Measurements from ENCODE around the gene RAX2. TPM values are rescaled to one million over a fixed set of nuclear protein-coding genes. Genes with fewer than 3 reads are reported as not detected.

The RAX2 gene
- total RNA-seq, 1 donor from 2014 or later, result not detected

DNA sequence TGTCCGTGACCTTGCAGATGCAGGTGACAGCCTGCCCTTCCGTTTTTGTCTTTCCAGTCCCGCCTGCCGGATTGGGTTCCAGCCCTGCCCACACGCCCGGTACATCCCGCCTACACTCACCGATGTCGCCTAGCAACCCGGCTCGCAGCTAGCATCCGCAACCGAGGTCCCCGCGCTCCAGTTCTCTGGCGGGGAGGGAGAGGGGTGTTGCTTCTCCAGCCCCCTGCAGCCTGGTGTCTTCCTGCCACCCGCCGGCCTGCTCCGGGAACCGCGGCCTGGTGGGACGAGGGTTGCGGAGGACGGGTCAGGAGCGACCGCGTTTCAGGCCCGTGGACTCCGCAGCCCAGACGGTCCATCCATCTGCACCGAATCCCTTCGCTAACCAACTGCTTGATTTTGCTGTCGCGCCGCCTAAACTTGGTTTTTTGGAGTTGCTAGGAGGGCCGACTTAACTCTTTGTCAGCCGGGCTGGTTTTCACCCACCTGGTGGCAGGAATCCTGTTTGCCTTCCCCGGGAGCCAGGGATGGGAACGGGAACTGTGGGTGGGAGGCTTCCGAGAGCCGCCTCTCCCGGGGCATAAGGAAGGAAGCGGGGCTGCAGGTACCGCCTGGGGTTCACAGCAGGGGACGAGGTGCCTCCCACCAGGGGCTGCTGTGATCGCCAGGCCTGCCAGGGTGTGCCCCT, 29.5 kb upstream of the RAX2 start:
- peak; percentile 56 for DNase-seq

DNA sequence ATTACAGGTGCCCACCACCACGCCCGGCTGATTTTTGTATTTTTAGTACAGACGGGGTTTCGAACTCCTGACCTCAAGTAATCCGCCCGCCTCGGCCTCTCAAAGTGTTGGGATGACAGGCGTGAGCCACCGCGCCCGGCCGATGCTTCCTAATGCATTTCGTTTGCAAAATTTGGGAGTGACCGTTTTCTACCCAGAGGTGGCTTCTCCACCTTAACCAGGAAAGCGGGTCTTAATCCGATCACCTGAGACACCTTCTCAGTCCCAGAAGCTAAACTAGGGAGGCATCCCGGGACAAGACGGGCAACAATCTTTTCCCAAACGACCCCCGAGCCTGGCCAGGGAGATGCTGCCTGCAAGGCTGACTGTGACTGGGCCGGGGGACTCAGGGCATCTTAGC, 29.0 kb upstream of the RAX2 start:
- DNase-seq, result no peak

DNA sequence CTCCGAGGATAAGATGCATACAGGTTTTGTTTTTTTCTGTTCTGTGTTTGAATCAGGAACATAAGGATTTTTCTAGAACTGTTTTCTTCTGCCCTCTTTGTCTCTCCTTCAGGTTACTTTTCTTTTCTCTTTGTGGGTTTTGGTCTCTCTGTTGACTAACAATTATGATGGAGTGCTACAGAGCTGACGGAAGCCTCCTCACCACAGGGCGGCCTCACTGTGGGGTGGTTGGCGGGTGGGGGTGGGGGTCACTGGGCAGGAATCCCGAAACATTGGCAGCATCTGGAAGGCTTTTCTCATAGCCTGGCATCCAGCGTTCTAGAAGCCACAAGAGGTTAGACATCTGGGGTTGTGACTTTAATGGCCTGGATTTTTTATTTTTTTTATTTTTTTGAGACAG, 26.1 kb upstream of the RAX2 start:
- DNase-seq, result no peak

DNA sequence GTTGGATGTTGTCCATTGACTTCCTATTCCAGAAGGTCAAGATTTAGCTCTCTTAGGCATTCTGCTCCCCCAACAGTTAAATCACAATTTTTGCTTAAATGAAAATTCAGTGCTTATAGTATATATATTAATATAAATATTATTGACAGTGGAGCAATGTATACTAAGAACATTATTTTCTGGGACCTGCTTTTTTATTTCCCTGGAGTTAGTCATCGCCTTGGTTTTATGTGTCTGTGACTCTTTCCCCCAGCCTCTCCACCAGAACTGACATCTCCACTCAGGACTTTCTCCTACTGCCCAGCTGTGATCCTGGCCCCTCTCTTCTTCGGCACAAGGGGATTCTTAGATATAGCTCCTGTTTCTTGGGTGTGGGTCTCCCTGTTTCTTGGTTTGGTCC, 24.3 kb upstream of the RAX2 start:
- DNase-seq, result no peak

DNA sequence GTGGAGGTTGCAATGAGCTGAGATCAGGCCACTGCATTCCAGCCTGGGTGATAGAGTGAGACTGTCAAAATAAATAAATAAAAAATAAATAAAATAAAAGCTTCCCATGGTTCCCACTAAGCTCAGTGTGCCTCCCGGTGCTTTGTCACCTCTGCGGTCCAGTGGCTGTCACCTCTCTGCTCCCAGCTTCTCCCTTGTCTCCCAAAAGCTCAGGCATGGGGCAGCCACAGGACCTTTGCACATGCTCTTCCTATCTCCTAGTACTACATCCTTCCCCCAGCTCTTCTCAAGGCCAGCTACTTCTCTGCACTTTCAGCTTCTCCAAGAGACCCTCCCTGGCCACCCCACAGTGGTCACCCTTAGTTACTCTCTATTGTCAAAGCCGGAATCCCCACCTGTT, 21.8 kb upstream of the RAX2 start:
- DNase-seq, result no peak

DNA sequence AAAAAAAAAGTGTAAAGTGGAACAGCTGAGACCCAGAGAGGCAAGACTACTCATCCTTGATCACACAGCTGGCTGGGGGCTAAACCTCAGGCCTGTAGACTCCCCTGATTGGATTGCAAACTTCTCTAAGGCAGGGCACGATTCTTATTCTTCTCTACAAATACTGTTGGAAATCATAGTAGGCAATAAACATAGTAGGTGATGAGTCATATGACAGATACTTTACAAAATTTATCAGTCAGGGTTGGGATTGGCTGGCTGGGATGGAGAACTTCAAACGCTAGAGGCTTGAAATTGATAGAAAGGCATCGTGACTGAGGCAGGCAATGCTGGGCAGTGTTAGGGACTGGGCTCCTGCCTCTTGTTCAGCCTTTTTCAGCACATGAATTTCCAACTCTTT, 20.1 kb upstream of the RAX2 start:
- no peak for DNase-seq

DNA sequence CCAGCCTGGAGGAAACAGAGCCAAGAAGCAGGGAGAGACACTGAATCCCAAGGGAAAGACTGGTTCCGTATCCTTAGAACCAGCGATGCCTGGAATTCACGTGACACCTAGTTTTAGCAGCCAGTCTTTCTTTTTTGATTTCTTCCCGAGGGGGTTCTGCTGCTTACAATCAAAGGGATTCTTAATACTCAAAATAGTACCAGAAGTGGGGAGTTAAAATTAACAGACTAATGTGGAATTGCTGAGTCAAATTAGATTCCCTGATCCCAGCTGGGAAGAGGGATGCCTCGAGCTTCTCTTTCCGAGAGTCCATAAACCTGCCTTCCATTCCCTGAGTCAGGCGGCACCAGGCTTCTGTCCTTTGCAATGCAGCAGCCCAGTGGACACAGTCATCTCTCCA, 18.9 kb upstream of the RAX2 start:
- no peak for DNase-seq

DNA sequence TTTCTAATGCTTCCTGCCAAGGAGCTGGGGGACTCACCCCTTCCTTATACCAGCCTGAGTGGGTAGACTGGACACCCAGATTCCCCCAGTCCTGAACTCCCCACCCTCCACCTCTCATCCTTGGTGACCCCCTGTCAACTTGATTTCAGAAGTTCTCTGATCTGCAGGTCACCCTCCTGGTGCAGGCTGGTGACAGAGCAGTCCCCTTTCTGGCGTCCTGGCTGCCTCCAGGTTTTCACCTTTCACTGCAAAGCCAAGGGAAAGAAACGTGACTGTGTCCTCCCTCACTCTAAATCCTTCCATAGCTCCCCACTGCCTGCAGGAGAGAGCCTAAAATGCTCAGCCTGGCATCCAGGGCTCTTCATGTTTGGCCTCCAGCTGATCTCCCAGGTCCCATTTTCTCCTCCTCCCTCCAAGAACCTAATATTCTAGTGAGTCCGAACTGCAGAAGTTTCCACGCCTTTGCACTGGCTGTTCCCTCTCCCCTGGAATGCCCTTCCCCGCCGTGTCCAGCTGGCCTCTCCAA, 18.2 kb upstream of the RAX2 start:
- DNase-seq, result no peak

DNA sequence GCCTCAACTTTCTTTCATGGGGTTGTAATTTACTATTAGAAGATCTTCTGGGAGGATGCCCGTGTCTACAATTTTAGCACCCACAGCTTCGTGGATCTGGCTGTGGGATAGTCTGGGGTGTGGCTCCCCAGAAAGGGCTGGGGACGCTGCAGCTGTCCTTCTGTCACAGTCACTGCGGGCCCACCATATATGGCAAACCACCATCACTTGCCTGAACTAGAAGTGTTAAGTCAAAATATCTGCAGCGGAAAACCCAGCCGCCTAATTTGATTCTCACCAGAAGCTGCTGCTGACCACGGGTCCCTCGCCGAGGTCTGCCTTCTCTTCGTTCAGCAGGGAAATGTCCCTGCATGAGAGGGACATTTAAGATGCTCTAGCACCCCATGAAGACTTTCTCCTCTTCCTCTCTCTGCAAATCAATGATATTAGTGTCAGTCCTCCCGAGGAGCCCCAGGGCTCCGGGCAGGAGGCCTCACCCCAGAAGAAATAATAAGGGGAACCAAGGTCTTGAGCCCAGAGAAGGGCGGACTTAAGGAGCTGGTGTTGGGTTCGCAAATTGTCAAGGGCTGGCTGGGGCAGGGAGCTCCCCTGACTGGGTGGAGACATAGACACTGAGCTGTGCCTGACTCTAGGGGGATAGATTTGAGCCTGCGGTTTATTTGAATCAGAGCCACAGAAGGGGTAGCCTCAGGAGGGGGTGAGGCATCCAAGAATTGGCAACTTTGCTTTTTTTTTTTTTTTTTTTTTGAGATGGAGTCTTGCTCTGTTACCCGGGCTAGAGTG, 17.2 kb upstream of the RAX2 start:
- no peak for DNase-seq

DNA sequence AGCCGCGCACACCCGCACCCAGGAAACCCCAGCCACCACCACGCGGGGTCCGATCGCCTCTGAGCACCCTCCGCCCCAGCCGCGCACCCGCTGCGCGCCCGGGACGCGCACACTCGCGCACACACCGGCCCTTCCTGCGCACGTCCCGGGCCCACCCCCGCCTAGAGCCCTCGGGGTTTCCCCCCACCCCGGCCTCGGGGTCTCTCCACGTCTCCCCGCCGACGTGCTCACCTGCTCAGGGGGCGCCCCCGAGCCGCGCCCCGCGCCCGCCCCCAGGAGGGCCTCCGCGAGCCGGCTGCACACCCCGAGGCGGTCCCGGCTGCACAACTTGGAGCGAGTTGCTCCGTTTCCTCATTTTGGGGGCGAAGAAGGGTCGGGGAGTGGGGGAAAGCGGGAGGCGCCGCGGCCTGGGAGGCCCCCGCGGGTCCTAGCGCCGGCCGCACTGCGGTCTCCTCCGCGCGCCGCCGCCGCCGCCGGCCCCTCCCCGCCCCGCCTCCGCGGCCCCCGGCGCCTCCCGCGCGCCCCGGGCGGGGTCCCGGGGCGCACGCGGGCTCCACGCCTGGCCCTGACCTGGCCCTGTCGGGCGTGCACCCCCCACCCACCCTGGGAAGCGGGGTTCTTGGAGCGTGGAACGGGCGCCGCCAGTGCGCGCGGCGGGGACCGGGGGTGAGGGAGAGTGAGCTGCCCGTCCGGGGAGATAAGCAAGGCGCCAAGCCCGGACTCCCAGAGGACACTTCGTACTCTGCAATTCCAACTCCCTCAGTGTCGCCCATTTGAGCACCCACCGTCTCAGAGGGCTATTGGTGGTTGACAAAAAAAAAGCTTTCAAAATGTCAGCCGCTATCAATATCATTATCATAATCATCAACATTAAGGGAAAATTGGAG, 14.2 kb upstream of the RAX2 start, which contains the start of gene MATK:
MATK (minus strand) TSS at position 444 of the 887 bp plus-strand sequence. CDS start 1,246 bp downstream, outside the sequence.
- no peak for DNase-seq

DNA sequence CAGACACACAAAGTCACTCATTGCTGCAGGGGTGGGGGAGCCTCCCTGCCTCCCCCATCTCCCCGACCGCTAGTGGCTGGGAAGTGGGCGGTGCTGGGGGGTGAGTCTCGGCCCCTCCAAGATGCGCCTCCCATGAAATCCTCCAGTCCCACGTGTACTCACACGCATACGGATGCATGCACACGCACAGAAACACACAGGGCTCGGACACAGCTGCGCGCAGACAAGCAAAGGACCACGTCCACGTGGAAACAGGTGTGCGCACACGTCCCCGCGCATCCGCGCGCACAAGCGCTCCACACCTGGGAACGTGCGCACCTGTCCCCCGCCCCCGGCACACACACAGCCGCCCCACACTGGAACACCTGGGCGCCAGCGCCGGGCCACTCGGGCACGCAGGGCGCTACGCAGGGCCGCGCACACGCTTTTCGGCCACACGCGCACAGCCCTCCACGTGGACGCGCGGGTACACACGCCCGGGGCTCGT, 13.5 kb upstream of the RAX2 start:
- no peak for DNase-seq

DNA sequence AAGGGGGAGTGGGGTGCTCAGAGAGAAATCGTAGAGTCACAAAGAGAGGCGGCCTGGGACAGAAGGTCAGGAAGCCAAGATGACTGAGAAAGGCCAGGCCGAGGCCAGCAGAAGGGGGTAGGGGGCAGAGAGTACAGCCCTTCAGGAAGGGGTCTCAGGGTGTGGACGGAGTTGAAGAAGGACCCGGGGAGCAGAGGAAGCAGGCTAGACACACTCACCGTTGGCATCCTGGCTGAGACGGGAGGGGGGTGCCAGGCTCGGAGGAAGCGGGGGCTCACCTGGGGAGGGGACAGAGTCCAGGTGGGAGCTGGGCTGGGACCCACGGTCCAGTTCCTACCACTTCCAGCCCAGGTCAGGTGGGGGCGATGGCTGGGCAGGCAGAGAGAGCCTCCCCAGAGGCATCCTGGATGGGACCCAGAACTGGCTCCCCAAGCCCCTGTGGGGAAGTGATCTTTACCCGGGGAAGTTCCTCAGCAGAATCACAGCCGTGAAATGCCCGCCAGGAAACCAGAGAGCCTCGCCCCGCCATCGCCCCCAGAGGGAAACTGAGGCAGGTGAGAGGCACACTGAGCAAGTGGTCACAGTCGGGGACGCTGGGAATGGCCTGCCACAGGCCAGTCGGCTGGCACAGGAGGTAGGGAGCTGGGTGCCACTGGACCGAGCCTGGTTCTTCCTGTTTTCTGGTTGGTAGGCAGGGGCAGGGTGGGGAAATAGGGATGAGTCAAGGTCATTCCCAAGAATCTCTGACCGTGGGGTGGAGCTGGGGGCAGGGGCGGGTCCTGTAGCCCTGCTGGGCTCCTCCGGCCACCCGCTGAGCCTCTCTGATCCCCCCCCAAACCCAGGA, 12.8 kb upstream of the RAX2 start:
- no peak for DNase-seq

DNA sequence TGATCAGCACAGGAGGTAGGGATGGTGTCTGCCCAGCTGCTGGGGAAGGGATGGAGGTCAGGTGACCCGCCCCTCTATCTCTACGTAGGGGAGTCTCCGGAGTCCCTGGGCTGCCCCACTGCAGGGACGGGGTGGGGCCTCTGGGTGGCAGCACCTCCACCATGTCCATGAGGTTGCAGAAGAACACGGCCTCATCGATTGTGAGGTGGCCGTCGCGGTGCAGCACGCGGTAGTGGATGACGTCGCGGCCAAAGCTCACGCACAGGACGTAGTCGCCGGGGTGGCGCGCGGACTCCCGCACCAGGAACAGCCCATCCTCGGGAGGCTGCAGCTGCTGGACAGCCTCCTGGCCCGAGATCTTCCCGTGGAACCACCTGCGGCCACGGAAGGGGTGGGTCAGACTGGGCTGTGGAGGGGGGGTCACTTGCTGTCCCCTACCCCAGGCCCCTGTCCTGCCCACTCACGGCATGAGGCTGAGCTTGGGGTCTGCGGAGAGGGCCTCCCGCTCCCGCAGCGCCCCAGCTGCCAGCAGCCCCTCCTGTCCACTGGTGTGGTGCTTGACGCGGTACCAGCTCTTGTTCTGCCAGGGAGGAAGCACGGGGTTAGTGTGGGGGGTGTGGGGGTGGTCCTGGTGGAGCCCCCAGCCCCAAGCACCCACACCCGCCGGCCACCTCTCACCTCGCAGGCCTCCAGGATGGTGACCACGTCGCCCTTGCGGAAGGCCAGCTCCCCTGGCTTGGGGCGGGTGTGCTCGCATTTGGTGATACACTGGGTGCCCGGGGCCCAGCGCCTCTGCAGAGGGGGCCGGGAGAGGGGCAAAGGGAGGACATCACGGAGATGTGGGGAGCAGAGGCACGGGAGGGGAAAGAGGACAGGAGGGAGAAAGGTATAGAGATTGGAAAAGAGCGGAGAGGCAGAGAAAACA, 11.9 kb upstream of the RAX2 start:
- no peak for DNase-seq

DNA sequence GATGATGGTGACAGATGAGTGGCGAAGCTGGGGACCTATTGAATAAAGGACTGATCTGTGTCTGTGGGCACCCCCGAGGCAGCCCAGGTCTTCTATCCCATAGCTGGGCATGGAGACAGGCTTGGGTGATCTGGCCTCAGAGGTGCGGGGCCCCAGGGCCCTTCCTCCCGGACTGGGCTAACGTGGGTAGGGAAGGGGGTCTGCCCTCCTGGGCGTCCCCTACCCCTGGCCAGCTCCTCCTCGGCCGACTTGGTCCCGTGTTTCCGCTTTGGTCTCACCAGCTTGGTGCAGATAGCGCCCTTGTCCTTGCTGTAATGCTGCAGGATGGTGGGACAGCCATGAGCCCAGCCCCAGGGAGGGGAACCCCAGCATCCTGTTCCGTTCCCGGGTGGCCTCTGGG, 10.9 kb upstream of the RAX2 start:
- DNase-seq, result no peak

DNA sequence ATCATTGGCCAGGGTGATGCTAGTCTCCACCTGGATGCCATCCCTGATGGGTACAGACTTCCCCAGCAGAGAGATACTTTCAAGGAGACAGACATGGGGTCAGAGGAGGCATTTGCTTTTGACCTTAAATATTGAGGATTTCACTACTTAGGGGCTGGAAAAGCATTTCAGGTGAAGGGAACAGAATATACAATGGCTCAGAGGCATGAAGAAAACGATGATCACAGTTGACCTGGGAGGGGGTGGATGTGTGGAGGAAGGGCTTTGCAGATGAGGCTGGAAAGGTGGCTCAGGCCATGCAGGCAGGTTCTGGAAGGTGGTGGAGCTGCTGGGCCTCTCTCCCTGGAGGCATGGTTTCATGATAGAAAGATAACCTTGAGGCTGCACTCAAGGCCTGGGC, 10.3 kb upstream of the RAX2 start:
- DNase-seq, result no peak

DNA sequence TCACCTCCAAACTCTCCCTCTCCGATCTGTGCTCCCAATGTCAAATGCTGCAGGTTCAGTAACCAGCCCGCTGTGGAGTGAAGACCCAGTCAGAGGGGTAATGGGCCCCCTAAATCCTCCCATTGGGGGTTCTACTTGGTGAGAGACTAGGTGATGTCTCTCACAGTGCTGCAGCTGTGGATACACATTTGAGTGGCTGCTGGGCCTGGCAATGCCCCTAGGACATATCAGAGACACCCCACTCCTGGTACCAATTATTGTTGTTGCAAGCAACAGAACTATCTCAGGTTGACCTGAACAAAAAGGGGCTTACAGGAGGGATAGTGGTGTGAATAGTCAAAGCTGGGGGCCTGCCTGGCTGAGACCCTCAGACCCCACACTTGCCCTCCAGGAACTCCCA, 9.6 kb upstream of the RAX2 start:
- no peak for DNase-seq

DNA sequence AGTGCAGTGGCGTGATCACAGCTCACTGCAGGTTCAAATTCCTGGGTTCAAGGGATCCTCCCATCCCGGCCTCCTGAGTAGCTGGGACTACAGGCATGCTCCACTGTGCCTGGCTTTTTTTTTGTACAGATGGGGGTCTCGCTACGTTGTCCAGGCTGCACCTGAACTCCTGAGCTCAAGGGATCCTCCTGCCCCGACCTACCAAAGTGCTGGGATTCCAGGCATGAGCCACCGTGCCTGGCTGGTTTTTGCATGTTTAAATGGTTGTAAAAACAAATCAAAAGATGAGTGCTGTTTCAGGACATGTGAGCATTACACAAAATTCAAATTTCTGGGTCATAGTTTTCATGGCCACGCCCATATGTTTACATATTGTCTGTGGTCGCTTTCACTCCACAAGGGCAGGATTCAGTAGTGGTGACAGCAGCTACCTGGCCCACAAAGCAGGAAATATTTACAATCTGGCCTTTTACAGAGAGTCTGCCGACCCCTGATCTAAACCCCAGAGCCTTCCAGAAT, 8.8 kb upstream of the RAX2 start:
- no peak for DNase-seq

DNA sequence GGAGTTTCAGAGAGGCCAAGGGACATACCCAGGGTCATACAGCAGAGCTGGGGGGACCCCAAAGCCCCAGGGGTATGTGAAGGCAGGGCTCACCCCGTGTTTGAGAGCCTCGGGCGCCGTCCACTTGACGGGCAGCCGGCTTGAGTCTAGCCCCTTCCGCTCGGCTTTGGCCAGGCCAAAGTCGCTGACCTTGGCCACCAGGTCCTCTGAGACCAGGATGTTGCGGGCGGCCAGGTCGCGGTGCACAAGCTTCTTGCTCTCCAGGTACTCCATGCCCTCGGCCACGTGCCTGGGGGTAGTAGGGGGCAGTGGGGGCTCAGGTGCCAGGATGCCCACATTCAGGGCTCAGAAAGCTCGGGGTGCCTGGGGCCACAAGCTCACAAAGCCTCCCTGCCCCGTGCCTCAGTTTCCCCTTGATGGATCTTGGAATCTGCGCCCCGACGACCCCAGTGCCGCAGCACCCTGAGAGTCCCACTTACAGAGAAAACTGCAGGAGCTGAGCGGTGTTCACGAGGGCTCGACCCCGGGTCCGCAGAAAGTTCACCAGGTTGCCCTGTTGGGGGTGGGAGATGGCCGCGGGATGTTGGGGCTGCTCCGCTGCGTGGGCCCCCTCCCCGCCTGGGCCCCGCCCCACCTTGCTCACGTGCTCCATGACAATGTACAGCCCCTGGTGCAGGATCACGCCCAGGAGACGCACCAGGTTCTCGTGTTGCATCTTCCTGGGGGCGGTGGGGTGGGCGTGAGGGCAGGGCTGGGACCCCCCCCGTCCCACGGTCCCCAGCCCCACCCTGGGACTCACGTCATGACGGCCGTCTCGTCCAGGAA, 7.1 kb upstream of the RAX2 start:
- DNase-seq, result no peak
